ENCODE results near the gene IBA57.

Gene IBA57

GRCh38 chr1:228156941-228157728, 8.5 kb upstream of the IBA57 start:
- DNase-seq: no peak

- DNase-seq: no peak
These were observed 7.9 kb upstream of the IBA57 start for GRCh38 chr1:228157729-228158126.

GRCh38 chr1:228158151-228159007, 7.2 kb upstream of the IBA57 start:
- DNase-seq: no peak

- DNase-seq: no peak
These were observed 6.5 kb upstream of the IBA57 start for GRCh38 chr1:228159008-228159665.

- no peak for DNase-seq
These were observed 5.3 kb upstream of the IBA57 start for GRCh38 chr1:228160201-228160761.

- no peak for DNase-seq
These were observed 4.2 kb upstream of the IBA57 start for GRCh38 chr1:228161362-228161761.

DNA sequence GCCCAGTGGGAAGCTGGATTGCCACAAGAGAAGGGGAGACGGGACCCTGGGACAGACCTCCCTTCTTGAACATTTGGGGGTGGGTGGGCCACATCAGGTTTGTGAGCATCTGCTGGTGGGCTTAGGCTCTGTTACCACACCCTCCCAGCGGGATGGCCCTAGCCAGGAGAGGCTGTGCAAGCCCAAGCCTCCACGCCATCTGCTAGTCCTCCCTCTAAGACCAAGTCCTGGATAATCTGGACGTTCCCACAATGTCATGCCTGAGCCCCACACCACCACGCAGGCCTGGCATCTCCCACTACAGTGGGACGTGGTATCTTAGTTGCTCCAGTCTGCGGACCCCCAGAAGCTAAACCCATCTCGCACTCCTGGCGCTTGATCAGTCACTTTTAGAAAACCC, 3.7 kb upstream of the IBA57 start:
- no peak for DNase-seq

DNA sequence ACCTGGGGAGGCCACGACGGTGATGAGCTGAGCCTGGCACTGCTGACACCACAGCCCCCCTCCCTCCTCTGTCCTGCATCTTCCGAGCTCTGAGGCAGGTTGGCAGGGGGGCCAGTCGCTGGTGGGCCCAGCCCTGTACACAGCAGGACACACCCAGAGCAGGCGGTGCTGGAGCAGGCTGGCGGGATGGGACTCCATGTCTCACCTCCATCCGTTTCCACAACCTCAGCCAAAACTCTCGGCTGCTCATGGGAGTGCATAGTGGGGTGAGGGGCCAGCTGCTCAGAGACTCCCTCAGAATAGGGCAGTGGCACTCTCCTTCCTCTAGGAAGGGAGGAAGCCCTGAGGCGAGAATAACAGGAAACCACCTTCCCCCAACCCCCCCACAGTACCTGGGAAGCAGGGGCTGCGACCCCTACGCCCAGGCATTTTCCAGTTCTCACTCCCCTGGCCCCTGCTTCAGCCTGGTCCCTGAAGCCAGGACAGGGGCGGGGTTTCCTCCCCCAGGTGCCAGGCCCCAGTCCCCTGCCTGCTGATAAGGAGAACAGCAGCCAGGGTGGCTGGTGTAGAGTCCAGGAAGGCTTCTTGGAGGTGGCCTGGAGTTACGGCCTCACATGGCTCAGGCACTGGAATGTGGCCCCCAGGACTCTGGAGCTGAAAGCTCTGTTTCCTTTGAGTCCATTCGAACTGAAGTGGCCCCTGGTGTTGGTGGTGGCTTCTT, 3.2 kb upstream of the IBA57 start:
- no peak for DNase-seq

DNA sequence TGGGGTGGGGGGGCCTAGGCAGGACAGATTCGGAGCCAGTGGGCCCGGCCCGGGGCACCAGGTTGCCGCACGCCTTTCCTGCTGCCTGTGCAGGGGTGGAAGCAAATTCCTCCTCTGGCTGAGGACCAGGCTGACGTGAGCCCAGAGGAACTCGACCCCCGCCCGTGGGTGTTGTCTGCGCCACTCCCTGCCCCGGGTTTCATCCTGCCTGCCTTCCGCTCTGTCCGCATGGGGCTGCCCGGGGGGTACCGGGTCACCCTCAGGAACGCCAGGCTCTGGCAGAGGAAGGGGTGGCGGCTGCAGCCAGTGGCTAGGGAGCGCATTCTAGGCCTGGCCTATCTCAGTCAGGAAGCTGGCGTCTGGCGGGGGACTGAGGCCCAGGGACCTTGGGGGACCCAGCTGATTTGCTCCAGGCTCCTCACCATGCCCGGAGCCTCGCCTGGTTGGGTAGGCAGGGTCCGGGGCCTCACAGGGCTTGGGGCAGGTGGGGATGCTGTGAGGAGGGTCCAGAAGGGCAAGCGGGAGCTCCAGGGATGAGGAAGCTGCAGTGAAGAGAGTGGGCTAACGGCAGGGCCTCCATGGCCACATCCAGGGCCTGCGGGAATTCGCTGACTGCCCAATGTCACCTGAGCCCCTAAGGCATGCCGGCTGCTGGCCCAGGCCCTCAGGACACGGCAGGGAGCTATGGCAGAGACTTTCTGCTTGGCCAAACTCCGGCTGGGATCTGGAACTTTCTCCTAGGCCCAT, 2.4 kb upstream of the IBA57 start:
- no peak for DNase-seq

DNA sequence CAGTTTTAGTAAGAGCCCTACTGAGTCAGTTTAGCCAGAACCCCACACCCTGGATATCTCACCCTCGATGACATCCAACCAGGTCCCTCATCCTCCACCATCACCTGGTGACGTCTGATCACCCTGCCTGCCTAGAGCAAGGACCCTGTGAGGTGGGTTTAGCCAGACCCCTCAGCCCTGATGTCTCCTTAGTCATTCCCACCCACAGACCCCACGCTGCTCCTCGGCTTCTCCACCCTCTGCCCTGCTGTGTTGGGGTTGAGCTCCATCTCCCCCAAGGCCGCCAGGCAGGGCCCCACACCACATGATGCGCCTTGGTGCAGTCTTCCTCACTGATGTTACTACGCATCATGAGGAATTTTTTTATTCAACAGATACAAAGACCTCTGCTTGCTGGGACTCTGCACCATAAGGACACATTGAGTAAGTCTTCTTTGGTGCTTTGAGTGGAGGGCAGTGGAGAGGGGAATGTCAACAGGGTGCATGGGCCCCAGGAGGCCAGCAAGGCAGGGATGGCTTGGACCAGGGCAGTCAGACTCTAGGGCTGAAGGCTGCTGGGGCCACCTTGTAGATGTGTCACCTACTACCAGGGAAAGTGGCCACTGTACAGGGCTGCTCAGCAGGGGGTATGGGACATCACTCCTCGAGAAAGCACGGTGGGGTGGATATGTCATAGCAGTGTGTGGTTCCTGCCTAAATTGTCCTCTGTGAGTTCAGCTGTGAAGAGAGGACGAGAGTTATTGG, 1.7 kb upstream of the IBA57 start:
- no peak for DNase-seq

- DNase-seq: no peak
These were observed 838 bp upstream of the IBA57 start for GRCh38 chr1:228164561-228165371.

DNA sequence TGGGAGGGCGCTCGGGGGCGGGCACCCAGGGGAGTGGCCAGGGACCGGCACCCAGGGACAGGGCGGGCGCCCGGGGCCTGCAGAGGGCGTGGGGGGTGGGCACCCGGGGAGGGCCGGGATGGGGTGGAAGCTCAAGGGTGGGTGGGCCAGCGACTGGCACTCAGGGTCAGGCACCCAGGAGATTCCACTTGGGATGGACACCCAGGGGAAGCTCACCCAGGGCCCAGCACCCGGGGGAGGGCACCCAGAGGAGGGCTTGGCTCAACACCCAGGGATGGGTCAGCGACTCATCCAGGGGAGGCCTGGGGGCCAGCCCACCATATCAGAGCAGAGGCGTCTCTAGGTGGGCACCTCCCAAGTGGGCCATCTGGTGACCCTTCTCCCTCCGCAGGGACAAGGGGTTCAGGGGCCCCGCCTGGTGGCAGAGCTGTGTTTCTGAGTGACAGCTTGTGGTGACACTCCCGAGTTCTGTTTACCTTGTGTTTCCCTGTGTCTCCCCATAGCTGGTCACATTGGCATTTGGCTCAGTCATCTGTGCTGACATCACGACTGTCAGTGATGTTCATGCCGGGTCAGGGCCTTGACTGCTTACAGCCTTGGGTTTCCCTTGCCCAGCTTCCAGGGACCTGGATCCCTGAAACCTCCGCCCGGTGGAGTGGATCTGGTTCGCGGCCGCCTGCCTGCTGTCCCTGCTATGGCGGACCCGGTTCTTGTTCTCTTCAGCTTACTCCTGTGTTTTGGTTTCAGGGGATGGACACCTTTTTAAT, 749 bp downstream of the IBA57 start:
- peak; percentile 49 for DNase-seq

GRCh38 chr1:228168563-228169270, 3.1 kb downstream of the IBA57 start:
- no peak for DNase-seq

GRCh38 chr1:228169345-228169744, 3.7 kb downstream of the IBA57 start:
- DNase-seq: no peak

- DNase-seq: no peak
These were observed 5.1 kb downstream of the IBA57 start for GRCh38 chr1:228170666-228171065.

- no peak for DNase-seq
These were observed 5.8 kb downstream of the IBA57 start for GRCh38 chr1:228171221-228171891.

GRCh38 chr1:228172591-228173527, 7.3 kb downstream of the IBA57 start:
- no peak for DNase-seq

Data from activated CD4-positive, alpha-beta T cell treated with anti-CD3 and anti-CD28 coated beads, Interleukin-2, amount 50 U/mL, for 16 hours (primary cell).